GM21717 (cell line): ENCODE data around the gene FASTK.

Experiments
- ATAC-seq: cut with Tn5 transposase; IDR thresholded peaks from one replicate; pipeline ENCODE4 v1.9.1; 2021; ENCODE audit warnings: mild to moderate bottlenecking, moderate library complexity; ENCODE audit not compliant: unreplicated experiment

Gene FASTK

DNA sequence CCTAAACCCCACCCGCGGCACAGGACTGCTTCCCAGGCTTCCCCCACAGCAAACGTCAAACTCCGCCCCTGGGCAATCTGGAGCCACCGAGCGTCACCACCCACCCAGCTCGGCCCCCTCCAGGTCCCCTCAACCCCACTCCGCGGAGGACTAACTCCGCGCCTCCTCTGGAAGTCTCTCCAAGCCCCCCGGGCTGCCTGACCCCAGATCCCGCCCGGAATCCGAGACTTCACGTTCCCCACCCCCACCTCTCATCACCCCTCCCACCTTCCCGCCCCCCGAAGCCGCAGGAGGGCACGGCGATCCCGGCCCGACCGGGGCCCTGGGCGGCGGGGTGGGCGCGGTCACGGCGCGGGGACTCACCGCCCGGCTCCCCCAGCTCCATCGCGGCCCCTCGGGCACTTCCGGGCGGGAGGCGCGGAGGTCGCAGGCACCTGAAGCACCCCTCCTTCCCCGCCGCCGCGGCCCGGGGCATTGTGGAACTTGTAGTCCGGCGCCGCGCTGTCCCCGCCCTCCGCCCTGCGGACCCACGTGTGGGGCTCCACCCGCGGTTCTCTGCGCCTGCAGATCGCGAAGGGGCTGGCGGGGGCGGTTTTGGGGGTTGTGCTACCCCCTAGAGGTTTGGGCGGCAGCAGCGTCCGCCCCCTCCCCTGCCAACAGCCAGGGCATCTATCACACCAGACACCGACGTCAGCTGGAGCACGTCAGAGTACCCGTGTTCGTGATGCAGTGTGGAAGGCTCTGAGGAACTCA lies 2.6 kb upstream of the FASTK start, which contains the start of gene TMUB1:
TSS of gene TMUB1 (minus strand) at position 423 of the 753 bp plus-strand sequence. CDS start 930 bp downstream, outside the sequence.
- ATAC-seq: peak; percentile 61

DNA sequence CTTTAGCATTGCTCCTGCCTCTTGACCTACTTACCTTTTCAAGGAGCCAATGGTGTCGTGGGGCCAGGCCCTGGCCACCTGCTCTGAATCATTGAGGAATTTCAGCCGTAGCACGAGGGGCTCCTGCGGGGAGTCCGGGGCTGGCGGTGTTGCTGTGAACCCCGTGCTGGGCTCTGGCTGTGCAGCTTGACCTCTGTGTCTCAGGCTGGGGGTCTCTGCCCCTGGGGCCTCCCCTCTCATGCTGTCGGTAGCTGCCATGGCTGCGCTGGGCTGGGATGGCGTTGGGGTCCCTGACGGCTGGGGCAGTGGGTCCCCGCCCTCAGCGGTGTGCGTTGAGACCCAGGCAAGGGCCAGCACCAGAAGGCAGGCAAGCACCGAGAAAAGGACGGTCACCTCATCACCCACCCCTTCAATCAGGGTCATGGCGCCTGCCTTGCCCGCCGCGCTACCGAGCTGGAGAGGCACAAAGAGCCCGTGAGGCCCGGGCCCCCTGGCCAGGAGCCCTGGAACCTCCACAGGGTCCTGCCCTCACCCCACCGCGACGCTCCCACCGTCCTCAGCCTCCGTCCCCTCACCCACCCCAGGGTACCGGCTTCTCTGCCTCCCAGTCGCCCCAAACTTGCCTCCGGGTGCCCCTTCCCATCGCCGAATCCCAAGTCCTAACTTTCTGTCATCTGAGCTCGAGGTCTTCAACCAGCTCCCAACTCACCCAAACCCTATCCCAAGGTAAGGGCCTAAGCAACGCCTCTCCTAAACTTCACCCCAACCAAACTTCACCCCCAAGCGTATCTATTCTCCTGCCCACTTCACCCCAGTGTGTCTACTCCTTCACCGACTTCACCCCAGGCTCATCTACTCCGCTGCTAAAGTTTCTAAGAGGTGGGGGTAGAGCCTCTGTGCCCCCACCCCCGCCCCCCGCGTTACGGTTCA lies 1.8 kb upstream of the FASTK start:
- no peak for ATAC-seq

DNA sequence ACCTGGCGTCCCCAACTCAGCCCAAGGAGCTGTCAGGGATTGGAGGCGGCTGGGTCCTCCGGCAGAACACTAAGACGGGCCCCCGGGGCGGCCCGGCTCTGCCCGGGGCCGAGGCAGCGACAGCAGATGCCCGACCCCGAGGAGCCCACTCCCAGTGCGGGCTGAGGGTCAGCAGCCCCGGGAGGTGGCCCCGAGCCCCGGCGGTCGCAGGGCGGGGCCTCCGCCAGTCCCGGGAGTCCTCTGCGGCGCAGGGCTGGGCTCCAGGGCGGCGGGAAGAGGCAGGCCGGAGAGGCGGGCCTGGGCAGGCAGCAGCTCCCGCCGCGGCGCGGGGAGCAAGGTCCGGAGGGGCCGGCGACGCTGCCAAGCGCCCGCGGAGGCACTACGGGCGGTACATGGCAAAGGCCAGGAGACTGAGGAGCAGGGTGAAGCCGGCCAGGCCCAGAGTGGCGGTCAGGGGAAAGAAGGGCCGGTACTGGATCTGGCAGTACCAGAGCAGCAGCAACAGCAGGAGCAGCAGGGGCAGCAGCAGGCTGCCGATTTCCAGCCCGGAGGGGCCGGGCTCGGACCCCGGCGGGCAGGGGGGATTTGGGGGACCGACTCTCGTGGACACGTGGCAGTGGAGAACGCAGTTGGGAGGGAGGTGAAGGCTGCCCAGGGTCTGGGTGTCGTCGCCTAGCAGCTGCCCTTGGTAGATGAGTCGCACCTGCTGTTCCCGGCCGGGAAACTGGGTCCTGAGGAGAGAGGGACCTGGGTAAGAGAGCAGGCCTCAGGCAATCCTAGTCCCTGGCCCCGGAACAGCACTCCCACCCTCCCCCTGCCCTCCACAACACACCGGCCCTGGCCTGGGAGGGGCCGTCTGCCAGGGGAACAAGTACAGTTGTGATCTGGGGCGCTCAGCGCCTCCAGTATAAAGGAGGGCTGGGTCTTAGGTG lies 827 bp upstream of the FASTK start:
- ATAC-seq: no peak

DNA sequence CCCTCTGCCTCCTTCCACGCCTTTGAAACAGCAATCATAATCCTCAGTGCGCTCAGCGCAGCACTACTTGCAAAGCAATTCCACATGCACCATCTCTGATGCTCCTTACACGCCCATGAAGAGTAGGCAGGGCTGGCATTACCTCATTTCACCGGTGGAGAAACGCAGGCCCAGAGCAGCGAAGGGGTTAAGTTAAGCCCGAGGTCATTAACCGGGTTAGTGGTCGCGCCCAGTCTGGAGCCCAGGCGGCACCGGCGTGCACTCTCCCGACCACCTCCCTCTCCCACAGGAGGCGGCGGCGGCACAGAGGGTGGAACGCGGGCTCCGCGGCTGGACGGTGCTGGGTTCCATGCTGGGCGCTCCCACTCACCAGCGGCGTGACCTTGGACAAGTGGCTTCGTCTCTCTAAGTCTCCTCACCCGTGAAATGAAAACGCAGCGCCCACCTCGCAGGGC lies 515 bp downstream of the FASTK start:
- no peak for ATAC-seq

DNA sequence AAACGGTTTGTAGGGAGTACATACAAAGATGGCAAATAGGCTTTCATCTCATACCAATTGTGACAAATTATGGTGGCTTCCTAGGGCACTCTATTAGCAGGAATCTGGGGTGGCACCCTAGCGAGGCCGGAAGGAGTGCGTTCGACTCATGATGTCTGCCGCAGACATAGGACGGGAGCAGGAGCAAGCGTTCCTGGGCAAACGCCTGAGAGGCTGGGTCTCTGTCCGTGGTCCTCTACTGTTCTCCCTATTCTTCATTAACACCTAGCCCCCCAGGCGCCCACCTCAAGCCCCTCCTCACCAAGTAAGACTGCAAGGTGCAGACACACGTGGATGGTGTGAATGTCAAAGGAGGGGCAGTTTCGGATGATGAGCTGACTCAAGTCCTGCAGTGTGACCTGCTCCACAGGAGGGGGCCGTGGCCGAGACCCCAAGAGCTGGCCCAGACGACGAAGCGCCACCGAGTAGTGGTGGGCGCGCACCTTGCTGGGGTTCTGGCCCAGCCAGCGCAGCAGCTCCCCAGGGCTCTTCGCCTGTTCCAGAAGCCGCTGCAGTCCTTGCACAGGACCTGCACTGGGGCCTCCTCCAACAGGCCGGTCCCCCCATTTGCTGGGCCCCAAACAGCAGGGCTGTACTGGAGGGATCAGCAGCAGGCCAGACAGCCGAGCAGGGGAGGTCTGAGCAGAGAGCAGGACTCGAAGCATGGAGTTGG lies 1.3 kb downstream of the FASTK start:
- ATAC-seq: no peak

DNA sequence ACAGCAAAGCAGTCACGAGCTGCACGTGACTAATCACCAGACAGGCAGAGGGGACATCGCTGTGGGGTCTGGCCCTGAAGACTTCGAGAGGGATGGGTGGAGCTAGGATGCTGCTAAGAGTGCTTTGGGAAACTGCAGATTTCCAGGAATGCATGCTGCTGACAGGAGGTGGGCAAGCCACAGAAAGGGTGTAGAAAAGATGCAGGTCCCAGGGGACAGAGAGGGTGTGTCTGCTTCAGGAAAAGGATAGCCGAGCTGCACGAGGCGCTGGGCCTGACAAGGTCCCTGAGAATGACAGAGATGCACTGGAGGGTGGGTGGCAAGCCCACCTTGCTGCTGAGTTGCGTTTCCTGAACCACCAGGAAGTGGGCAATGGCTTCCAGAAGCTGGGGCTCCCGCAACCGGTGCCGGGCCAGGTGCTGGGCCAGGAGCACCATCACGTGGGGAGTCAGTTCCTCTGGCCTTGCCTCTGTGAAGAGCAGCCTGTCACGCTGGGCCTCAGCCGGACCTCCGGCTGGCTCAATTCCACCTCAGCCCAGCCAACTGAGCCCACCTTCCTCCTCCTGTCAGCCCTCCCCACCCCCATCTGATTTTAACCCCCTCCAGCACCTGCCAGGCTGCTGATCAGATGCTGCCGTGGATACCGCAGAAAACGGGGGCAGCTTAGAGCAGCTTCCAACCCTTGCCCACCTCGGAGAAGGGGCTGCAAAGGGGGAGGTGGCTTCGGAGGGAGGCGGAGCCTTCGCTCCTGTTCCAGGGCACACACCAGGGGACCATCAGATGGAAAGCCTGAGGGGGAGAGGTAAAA lies 2.2 kb downstream of the FASTK start:
- ATAC-seq: no peak

DNA sequence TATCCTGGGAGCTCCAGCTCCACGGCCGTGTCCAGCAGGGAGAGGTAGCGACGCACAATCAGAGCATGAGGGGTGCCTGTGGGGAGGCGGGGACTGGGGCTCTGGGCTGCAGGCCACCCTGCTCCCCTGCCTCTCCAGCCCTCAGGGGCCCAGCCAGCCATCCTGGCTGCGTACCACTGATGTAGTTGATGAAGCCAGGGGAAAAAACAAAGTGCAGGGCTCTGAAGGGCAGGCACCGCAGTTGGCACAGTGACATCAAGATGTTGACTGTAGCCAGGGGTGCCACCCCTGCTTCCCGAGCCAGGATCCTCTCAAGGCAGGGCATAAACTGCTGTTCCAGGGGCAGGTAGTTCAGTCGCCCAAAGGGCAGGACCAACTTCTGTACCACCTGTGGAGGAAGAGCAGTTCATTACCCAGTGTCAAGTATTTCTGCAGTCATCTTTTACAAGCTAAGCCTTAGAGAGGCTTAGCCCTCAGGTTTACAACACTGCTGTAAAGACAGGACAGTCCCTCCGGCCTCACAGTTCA lies 2.8 kb downstream of the FASTK start:
- no peak for ATAC-seq

DNA sequence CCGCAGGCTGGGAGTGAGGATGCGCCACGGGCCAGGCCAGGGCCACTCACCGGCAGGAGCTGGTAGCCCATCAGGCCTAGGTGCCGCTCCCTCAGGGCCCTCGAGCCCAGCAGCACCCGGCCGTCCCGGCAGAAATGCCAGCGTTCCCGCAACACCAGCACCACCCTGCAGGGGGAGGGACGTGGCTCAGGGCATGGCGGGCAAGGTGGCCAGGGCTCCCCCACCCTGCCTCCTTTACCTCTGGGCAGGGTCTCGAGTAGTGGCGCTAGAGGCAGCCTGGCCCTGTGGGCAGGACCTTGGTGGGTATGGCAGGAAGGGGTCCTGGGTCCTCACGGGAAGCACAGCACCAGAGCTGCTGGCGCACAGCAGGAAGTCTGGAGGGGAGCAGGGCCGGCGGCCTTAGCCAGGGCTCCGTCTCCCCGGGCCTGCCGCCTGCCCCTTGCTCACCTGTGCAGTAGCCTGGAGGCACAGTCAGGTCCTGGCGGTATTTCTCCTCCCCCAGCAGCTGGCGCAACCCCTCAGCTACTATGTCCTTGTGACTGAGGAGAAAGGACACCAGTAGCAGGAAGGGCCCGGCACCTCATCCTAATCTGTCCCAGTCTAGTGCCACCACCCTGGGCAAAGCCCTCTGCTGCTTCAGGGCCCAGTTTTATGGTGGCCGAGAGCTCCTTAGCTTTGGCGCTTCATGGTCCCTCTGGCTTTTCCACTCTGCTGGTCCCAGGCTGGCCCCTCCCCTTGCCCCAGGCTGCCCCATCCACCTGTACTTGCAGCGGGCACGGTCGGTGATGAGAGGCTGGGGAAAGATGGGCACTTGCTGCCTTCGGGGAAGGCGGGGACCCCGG lies 3.5 kb downstream of the FASTK start:
- ATAC-seq: no peak

DNA sequence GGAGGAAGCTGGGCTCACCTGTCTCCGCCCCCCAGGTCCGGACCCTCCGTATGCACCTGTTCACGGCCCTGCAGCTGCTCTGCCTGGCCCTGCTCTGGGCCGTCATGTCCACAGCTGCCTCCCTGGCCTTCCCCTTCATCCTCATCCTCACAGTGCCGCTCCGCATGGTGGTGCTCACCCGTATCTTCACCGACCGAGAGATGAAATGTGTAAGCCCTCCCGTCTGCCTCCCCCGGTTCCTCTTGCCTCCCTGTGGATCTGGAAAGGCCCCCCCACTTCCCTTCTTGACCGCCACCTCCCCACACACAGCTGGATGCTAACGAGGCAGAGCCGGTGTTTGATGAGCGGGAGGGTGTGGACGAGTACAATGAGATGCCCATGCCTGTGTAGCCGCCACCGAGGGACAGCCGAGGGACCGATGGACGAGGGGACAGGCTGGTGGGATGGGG lies 4.6 kb downstream of the FASTK start:
- no peak for ATAC-seq

DNA sequence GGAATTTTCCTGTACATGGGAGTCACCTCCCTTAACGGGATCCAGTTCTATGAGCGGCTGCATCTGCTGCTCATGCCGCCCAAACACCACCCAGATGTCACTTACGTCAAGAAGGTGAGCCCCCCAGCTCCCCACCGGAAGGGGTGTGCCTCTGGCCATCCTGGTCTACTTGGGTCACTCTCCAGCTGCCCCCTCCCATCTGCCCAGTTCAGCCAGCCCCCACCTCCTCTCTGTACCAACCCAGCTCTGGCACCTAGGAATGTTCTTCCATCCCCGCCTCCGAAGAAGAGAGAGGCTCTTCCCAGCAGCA lies 5.0 kb downstream of the FASTK start:
- ATAC-seq: no peak

DNA sequence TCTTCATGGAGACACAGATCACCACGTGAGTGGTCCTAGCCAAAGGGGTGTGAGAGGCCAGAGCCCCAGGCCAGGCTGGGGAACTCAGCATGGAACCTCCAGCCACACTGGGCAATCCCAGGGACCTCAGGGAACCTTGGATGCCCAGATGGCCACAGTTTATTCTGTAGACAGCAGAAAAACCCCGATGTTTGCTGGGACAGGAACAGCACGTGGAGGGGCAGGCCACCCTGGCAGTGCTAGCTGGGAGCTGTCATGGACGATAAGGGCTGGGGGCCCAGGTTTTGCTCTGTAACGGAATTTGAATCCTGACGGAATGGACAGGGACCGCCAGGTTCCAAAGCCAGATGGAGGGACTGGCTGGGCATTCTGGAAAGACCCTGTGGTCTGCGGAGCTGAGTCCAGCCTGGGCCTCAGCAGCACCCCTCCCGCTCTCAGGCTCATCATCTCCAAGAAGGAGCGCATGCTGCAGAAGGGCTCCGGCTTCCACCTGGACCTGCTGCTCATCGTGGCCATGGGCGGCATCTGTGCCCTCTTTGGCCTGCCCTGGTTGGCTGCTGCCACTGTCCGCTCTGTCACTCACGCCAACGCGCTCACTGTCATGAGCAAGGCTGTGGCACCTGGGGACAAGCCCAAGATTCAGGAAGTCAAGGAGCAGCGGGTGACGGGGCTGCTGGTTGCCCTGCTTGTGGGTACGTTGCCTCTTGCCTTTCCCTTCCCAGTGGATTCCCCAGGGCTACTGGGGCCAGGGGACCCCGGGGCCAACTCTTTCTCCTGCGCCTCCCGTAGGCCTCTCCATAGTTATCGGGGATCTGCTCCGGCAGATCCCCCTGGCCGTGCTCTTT lies 5.6 kb downstream of the FASTK start:
- no peak for ATAC-seq

DNA sequence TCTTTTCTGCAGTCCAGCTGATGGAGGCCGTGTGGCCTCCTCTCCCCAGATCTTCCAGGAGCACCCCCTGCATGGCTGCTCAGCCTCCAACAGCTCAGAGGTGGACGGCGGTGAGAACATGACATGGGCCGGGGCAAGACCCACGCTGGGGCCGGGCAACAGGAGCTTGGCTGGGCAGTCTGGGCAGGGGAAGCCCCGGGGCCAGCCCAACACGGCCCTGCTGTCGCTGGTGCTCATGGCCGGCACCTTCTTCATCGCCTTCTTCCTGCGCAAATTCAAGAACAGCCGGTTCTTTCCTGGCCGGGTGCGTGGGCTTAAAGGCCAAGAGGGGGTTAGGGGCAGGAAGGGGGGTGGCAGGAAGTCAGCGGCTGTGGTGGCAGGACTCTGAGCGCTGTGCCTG lies 6.6 kb downstream of the FASTK start:
- no peak for ATAC-seq

DNA sequence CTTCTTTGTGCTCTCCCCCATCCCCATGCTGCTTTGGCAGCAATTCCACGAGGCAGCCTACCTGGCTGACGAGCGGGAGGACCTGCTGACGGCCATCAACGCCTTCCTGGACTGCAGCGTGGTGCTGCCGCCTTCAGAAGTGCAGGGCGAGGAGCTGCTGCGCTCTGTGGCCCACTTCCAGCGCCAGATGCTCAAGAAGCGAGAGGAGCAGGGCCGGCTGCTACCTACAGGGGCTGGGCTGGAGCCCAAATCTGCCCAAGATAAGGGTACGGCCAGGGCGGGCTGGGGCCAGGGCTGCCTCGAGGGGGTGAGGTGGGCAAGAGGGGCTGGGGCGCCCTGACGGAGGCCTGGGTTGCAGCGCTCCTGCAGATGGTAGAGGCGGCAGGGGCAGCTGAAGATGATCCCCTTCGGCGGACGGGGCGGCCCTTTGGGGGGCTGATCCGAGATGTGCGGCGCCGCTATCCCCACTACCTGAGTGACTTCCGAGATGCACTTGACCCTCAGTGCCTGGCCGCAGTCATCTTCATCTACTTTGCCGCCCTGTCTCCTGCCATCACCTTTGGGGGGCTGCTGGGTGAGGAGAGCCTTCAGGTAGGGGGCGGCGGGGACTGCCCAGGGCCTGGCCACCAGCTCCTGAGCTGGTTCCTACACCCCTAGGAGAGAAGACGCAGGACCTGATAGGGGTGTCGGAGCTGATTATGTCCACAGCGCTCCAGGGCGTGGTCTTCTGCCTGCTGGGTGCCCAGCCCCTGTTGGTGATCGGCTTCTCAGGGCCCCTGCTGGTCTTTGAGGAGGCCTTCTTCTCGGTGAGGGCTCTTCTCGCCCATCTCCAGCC lies 9.4 kb downstream of the FASTK start:
- no peak for ATAC-seq

DNA sequence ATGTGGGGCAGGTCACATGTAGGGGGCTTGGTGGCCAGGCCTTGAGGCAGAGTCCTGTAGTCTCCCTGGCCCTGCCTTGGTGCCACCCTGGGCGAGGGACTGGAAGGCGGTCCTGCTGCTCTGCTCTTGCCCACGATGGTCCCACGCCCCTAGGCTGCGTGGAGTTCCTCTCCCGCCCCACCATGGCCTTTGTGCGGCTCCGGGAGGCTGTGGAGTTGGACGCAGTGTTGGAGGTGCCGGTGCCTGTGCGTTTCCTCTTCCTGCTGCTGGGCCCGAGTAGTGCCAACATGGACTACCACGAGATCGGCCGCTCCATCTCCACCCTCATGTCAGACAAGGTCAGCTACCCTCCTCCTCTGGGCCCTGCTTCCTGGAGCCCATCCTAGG lies 10.0 kb downstream of the FASTK start:
- ATAC-seq: no peak

DNA sequence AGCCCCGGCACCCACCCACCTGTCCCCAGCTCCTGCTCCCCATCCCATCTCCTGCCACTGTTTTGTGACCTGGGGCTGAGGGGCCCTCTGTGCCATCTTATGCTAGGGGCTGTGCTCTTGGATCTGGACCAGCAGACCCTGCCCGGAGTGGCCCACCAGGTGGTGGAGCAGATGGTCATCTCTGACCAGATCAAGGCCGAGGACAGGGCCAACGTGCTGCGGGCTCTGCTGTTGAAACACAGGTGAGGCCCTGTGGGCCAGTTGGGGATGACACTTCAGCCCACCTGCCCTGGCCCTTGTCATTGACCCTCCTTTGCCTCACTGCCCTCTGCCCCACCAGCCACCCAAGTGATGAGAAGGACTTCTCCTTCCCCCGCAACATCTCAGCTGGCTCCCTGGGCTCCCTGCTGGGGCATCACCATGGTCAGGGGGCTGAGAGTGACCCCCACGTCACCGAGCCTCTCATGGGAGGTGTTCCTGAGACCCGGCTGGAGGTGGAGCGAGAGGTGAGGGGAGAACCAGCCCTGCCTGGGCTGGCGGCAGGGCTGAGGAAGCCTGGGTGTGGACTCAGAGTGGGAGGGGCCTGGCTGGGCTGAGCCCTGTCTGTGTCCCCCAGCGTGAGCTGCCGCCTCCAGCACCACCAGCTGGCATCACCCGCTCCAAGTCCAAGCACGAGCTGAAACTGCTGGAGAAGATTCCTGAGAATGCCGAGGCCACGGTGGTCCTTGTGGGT lies 10.6 kb downstream of the FASTK start:
- ATAC-seq: no peak
